ENCODE results near the gene SIM1. TPM values are rescaled to one million over a fixed set of nuclear protein-coding genes. Genes with fewer than 3 reads are reported as not detected.

Gene SIM1
- total RNA-seq, 1 experiment from 2014 or later, result not detected

DNA sequence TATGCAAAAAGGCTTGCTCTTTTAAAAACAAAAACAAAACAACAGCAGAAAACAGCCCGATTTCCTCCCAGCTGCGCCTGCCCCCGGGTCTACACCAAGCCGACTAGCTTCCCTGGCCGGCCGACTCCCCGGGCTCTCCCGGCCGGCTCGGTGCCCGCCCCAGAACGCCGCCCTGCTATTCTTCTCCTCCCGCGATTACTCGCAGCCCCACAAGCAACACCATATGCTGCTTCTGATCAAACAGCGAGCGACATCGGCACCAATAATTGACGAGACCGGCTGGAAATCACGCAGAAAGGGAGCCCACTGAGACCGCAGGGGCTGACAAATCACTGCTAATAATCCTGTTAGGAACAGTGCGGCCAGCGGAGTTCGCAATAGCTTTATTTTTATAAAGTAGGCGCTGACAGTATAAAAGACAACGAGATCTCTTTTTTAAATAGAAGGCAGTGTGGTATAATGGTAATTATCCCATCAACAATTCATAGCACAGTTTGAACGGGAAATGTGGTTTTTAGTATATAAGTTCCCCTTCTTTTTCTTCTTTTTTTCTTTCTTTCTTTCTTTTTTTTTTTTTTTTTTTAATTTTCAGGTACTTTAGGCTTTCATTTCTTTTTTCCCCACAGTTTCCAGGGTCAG lies 3.3 kb downstream of the SIM1 start:
- DNase-seq, result no peak
- no TSS peak for BruUV-seq (replicated peaks)

GRCh38 chr6:100460650-100461204 lies 4.0 kb downstream of the SIM1 start:
- Histone ChIP-seq H4K20me1 (ENCODE audit: low read length) (no peaks in the 10 kb centered on the region), H3K9ac (ENCODE audit: low read length) (no peak overlapping the region), H3K9me2 (replicated peaks; ENCODE audit: low read length) (no peaks in the 10 kb centered on the region), H3K4me1 (ENCODE audit: insufficient read depth, low read length) (no peaks in the 10 kb centered on the region), H3K27ac (ENCODE audit: low read length) (no peak overlapping the region), H3K36me3 (ENCODE audit: low read depth, low read length) (no peaks in the 10 kb centered on the region), H3K79me2 (ENCODE audit: low read length) (no peaks in the 10 kb centered on the region), H3K9me3 (ENCODE audit: low read length) (no peaks in the 10 kb centered on the region), H3K4me2 (ENCODE audit: low read length) (no peak overlapping the region), H3K4me3 (ENCODE audit: low read length) (no peak overlapping the region), H2AFZ (ENCODE audit: low read length) (no peak overlapping the region), H3F3A (ENCODE audit: low read length, unreplicated experiment) (no peaks in the 10 kb centered on the region), H3K27me3 (ENCODE audit: low read length) (no peaks in the 10 kb centered on the region)
- intact Hi-C loops (cut with micrococcal nuclease), result no loop called here
- ChIA-PET CTCF (interaction anchor here (0.6 kb wide), 1 partner anchor 115 kb away, joined by 9 read pairs; no protein-coding TSS in a partner anchor), POLR2A (ENCODE audit: unreplicated experiment) (no interaction called here)
- TF ChIP-seq CTCF (conservative IDR thresholded peaks at IDR 0.05; ENCODE audit: low read depth, low read length), result peak; percentile 49
- TF ChIP-seq EZH2 (IDR thresholded peaks at IDR 0.05; ENCODE audit: low read length, unreplicated experiment), result no peak
- DNase-seq, result no peak
- no TSS peak for BruUV-seq (replicated peaks)
- ATAC-seq, result no peak

More for the DNA sequence above, 3.3 kb downstream of the SIM1 start:
- ChIA-PET CTCF (no interaction called here), POLR2A (ENCODE audit: unreplicated experiment) (no interaction called here)
- no peak for ATAC-seq
- H4K20me1 ChIP-seq (ENCODE audit: low read length), result no peaks in the 10 kb centered on the region
- H3F3A ChIP-seq (ENCODE audit: low read length, unreplicated experiment), result no peaks in the 10 kb centered on the region
- no peak overlapping the region for H3K4me2 ChIP-seq (ENCODE audit: low read length)
- TF ChIP-seq CTCF (conservative IDR thresholded peaks at IDR 0.05; ENCODE audit: low read depth, low read length) (no peak), EZH2phosphoT487 (IDR thresholded peaks at IDR 0.05; ENCODE audit: borderline replicate concordance, low read length) (no peak), EZH2 (IDR thresholded peaks at IDR 0.05; ENCODE audit: low read length, unreplicated experiment) (no peak)
- intact Hi-C loops (cut with micrococcal nuclease), result no loop called here
- H3K36me3 ChIP-seq (ENCODE audit: low read depth, low read length), result no peaks in the 10 kb centered on the region
- no peak overlapping the region for H3K4me3 ChIP-seq (ENCODE audit: low read length)
- H3K27me3 ChIP-seq (ENCODE audit: low read length), result no peaks in the 10 kb centered on the region
- no peak overlapping the region for H2AFZ ChIP-seq (ENCODE audit: low read length)
- H3K4me1 ChIP-seq (ENCODE audit: insufficient read depth, low read length), result no peaks in the 10 kb centered on the region
- H3K9me2 ChIP-seq (replicated peaks; ENCODE audit: low read length), result no peaks in the 10 kb centered on the region
- H3K27ac ChIP-seq (ENCODE audit: low read length), result no peak overlapping the region
- H3K79me2 ChIP-seq (ENCODE audit: low read length), result no peaks in the 10 kb centered on the region
- H3K9ac ChIP-seq (ENCODE audit: low read length), result no peak overlapping the region
- H3K9me3 ChIP-seq (ENCODE audit: low read length), result no peaks in the 10 kb centered on the region

GRCh38 chr6:100459592-100460184 lies 5.0 kb downstream of the SIM1 start:
- no peak overlapping the region for H3K9ac ChIP-seq (ENCODE audit: low read length)
- no peaks in the 10 kb centered on the region for H3K4me1 ChIP-seq (ENCODE audit: insufficient read depth, low read length)
- no peak overlapping the region for H3K4me2 ChIP-seq (ENCODE audit: low read length)
- no peak overlapping the region for H2AFZ ChIP-seq (ENCODE audit: low read length)
- H3K79me2 ChIP-seq (ENCODE audit: low read length), result no peaks in the 10 kb centered on the region
- H4K20me1 ChIP-seq (ENCODE audit: low read length), result no peaks in the 10 kb centered on the region
- intact Hi-C loops (cut with micrococcal nuclease), result no loop called here
- CTCF ChIA-PET, result no interaction called here
- ATAC-seq (no peak), DNase-seq (no peak)
- BruUV-seq (replicated peaks), result no TSS peak
- no peak overlapping the region for H3K4me3 ChIP-seq (ENCODE audit: low read length)
- H3K27ac ChIP-seq (ENCODE audit: low read length), result no peak overlapping the region
- no peaks in the 10 kb centered on the region for H3K9me3 ChIP-seq (ENCODE audit: low read length)
- no peaks in the 10 kb centered on the region for H3K27me3 ChIP-seq (ENCODE audit: low read length)
- H3K36me3 ChIP-seq (ENCODE audit: low read depth, low read length), result no peaks in the 10 kb centered on the region
- TF ChIP-seq EZH2 (IDR thresholded peaks at IDR 0.05; ENCODE audit: low read length, unreplicated experiment) (no peak), EZH2phosphoT487 (IDR thresholded peaks at IDR 0.05; ENCODE audit: borderline replicate concordance, low read length) (no peak), CTCF (conservative IDR thresholded peaks at IDR 0.05; ENCODE audit: low read depth, low read length) (no peak)
- H3K9me2 ChIP-seq (replicated peaks; ENCODE audit: low read length), result no peaks in the 10 kb centered on the region
- POLR2A ChIA-PET (ENCODE audit: unreplicated experiment), result no interaction called here
- no peaks in the 10 kb centered on the region for H3F3A ChIP-seq (ENCODE audit: low read length, unreplicated experiment)

All from PC-3 (cell line).